ENCODE results near the gene OR4K14.
"Not testable (repeated sequence)": the region's sequence is repeated elsewhere in the genome, so short reads cannot be mapped to it uniquely, and the experiment has no call there.

The OR4K14 gene

GRCh38 chr14:19993438-19993837 lies 25.7 kb downstream of the OR4K14 start:
- Histone ChIP-seq H3K27ac (ENCODE audit: low read depth, low read length) (no peak overlapping the region), H3K4me3 (ENCODE audit: low read length) (no peak overlapping the region), H3K27me3 (ENCODE audit: control insufficient read depth, low read length) (no peaks in the 10 kb centered on the region), H3K36me3 (ENCODE audit: control insufficient read depth, low read length) (no peaks in the 10 kb centered on the region), H3K9me2 (replicated peaks; ENCODE audit: control insufficient read depth, low read length) (no peaks in the 10 kb centered on the region), H3K9me3 (ENCODE audit: control insufficient read depth, insufficient read depth, low read length) (no peaks in the 10 kb centered on the region), H4K20me1 (ENCODE audit: control insufficient read depth, insufficient read depth, low read depth, low read length) (no peaks in the 10 kb centered on the region), H3K4me2 (ENCODE audit: low read length) (no peak overlapping the region), H3K4me1 (ENCODE audit: control insufficient read depth, low read length) (no peaks in the 10 kb centered on the region), H3K79me2 (ENCODE audit: control insufficient read depth, low read length) (no peaks in the 10 kb centered on the region), H3F3A (ENCODE audit: control insufficient read depth, insufficient read depth) (no peaks in the 10 kb centered on the region)
- TF ChIP-seq CTCF (IDR thresholded peaks at IDR 0.05; ENCODE audit: low read depth, low read length, poor library complexity, severe bottlenecking) (no peak), EZH2phosphoT487 (IDR thresholded peaks at IDR 0.05; ENCODE audit: borderline replicate concordance, low read length) (no peak)

DNA sequence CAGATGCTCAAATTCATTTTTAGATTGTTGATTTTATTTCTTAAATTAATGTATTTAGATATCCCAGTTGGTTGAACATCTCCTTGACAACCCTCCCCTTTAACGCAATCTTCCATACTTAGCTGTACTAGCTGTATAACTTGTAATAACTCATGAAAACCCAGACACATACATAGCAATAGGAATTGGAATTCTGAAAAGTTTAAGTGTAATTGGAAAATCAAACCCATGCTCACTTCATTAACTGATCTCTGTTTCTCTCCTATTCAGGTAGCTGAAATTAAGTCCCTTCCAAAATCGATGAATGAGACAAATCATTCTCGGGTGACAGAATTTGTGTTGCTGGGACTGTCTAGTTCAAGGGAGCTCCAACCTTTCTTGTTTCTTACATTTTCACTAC lies 43.8 kb downstream of the OR4K14 start, which contains the start of gene OR4K15:
OR4K15 (plus strand) TSS at position 301 of the 400 bp plus-strand sequence; CDS start at position 301, 0 bp downstream.
- H3F3A ChIP-seq (ENCODE audit: control insufficient read depth, insufficient read depth) = no peaks in the 10 kb centered on the region
- no peaks in the 10 kb centered on the region for H3K9me3 ChIP-seq (ENCODE audit: control insufficient read depth, insufficient read depth, low read length)
- no peak within 1 kb of the TSS for H3K27ac ChIP-seq (ENCODE audit: low read depth, low read length)
- H3K79me2 ChIP-seq (ENCODE audit: control insufficient read depth, low read length) = no peaks in the 10 kb centered on the region
- H3K4me1 ChIP-seq (ENCODE audit: control insufficient read depth, low read length) = no peaks in the 10 kb centered on the region
- H3K9me2 ChIP-seq (replicated peaks; ENCODE audit: control insufficient read depth, low read length) = no peaks in the 10 kb centered on the region
- no peaks in the 10 kb centered on the region for H3K36me3 ChIP-seq (ENCODE audit: control insufficient read depth, low read length)
- no peaks in the 10 kb centered on the region for H4K20me1 ChIP-seq (ENCODE audit: control insufficient read depth, insufficient read depth, low read depth, low read length)
- H3K4me2 ChIP-seq (ENCODE audit: low read length) = no peak within 1 kb of the TSS
- no peaks in the 10 kb centered on the region for H3K27me3 ChIP-seq (ENCODE audit: control insufficient read depth, low read length)
- TF ChIP-seq CTCF (IDR thresholded peaks at IDR 0.05; ENCODE audit: low read depth, low read length, poor library complexity, severe bottlenecking) = no peak
- no peak for TF ChIP-seq EZH2phosphoT487 (IDR thresholded peaks at IDR 0.05; ENCODE audit: borderline replicate concordance, low read length)
- H3K4me3 ChIP-seq (ENCODE audit: low read length) = no peak within 1 kb of the TSS

DNA sequence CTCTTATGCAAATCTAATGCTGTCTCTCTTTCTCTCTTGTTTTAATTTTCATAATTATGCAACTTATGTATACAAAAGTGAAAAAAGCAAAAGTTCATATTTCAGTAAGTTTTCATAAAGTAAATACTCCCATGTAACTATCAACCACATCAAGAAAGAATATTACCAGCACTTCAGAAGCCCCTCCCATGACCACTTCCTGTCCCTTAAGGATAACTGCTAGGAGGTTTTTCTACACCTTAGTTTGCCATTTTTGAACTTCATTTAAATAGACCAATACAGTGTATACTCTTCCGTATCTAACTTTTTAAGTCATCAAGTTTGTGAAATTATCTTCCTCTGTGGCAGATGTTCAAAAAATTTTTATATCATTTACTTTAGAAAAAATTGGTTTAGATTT lies 44.3 kb downstream of the OR4K14 start:
- no peaks in the 10 kb centered on the region for H3K27me3 ChIP-seq (ENCODE audit: control insufficient read depth, low read length)
- H3K79me2 ChIP-seq (ENCODE audit: control insufficient read depth, low read length) = no peaks in the 10 kb centered on the region
- H3K36me3 ChIP-seq (ENCODE audit: control insufficient read depth, low read length) = no peaks in the 10 kb centered on the region
- no peak overlapping the region for H3K4me3 ChIP-seq (ENCODE audit: low read length)
- TF ChIP-seq CTCF (IDR thresholded peaks at IDR 0.05; ENCODE audit: low read depth, low read length, poor library complexity, severe bottlenecking) (no peak), EZH2phosphoT487 (IDR thresholded peaks at IDR 0.05; ENCODE audit: borderline replicate concordance, low read length) (no peak)
- H3K27ac ChIP-seq (ENCODE audit: low read depth, low read length) = no peak overlapping the region
- H3K4me2 ChIP-seq (ENCODE audit: low read length) = no peak overlapping the region
- H3F3A ChIP-seq (ENCODE audit: control insufficient read depth, insufficient read depth) = no peaks in the 10 kb centered on the region
- H3K4me1 ChIP-seq (ENCODE audit: control insufficient read depth, low read length) = no peaks in the 10 kb centered on the region
- no peaks in the 10 kb centered on the region for H3K9me2 ChIP-seq (replicated peaks; ENCODE audit: control insufficient read depth, low read length)
- H4K20me1 ChIP-seq (ENCODE audit: control insufficient read depth, insufficient read depth, low read depth, low read length) = no peaks in the 10 kb centered on the region
- no peaks in the 10 kb centered on the region for H3K9me3 ChIP-seq (ENCODE audit: control insufficient read depth, insufficient read depth, low read length)

GRCh38 chr14:19969735-19970134 lies 49.4 kb downstream of the OR4K14 start:
- not testable (repeated sequence) for H3K4me2 ChIP-seq (ENCODE audit: low read length); H3K9me2 ChIP-seq (replicated peaks; ENCODE audit: control insufficient read depth, low read length); H3K9me3 ChIP-seq (ENCODE audit: control insufficient read depth, insufficient read depth, low read length); H3K4me3 ChIP-seq (ENCODE audit: low read length); H3K79me2 ChIP-seq (ENCODE audit: control insufficient read depth, low read length); H4K20me1 ChIP-seq (ENCODE audit: control insufficient read depth, insufficient read depth, low read depth, low read length); H3K27ac ChIP-seq (ENCODE audit: low read depth, low read length); H3K27me3 ChIP-seq (ENCODE audit: control insufficient read depth, low read length); H3K4me1 ChIP-seq (ENCODE audit: control insufficient read depth, low read length); H3F3A ChIP-seq (ENCODE audit: control insufficient read depth, insufficient read depth); H3K36me3 ChIP-seq (ENCODE audit: control insufficient read depth, low read length)

Data from DOHH2 (cell line).